ENCODE results near the gene UBXN7. TPM values are rescaled to one million over a fixed set of nuclear protein-coding genes. Genes with fewer than 3 reads are reported as not detected.

The UBXN7 gene
- total and polyA plus RNA-seq, 9 of the 15 experiments (the other 6 are each of a cell fraction or from before 2014, with no cell fraction given) = 3.5 to 44.6 (median 13.4) TPM

- Histone ChIP-seq H3K4me1 (replicated peaks in 1 of 2; ENCODE audit: control insufficient read depth in 2 of 2, insufficient read depth in 2 of 2, low read length in 2 of 2) (peaks cover 12 to 26% of the 10 kb centered on the region in 2 experiments), H3K79me2 (ENCODE audit: control insufficient read depth, insufficient read depth, low read length) (peaks cover 76% of the 10 kb centered on the region), H3K4me3 (peak overlapping the region; percentile 54), H3K27me3 (ENCODE audit: control insufficient read depth in 2 of 2, insufficient read depth in 2 of 2, low read length in 2 of 2) (no peaks in the 10 kb centered on the region), H3K9me1 (ENCODE audit: control insufficient read depth, insufficient read depth, low read length) (no peaks in the 10 kb centered on the region), H3K9ac (ENCODE audit: insufficient read depth in 1 of 2, low read depth in 2 of 2, low read length in 2 of 2) (peak overlapping the region; percentile 93 to 94; a peak in 3 of 4 replicates), H3K9me3 (replicated peaks; ENCODE audit: control insufficient read depth, insufficient read depth, low read depth, low read length) (no peaks in the 10 kb centered on the region), H3K4me2 (ENCODE audit: insufficient read depth, low read length) (peak overlapping the region; percentile 100), H3K36me3 (ENCODE audit: control insufficient read depth, insufficient read depth, low read length) (peaks cover 12% of the 10 kb centered on the region; the same call in 2 of the 3 replicates), H2AFZ (ENCODE audit: low read depth, low read length) (peak overlapping the region; percentile 73), H3K27ac (ENCODE audit: extremely low read depth, low read depth, low read length) (peak overlapping the region; percentile 100), H4K20me1 (replicated peaks; ENCODE audit: control insufficient read depth, insufficient read depth, low read length) (no peaks in the 10 kb centered on the region)
- ChIA-PET CTCF (ENCODE audit: low intra/inter-chr PET ratio) (no interaction called here), POLR2A (interaction anchor here (0.5 to 3.4 kb wide), 15 partner anchors 8 to 1548 kb away, joined by 3 to 51 read pairs (median 9); partner anchors contain the start of genes DYNLT2B and PCYT1A)
- 8% methylated on average over 16 of the region's 17 CpGs for WGBS (ENCODE audit: insufficient coverage, low coverage, missing lambda C conversion rate)
- in situ Hi-C loops (cut with MboI) = no loop called here
- ATAC-seq = peak; percentile 43
- no TSS peak for BruUV-seq (replicated peaks)
- DNase-seq (ENCODE audit: extremely low read depth in 1 of 4, low spot score in 3 of 4) = peak; percentile 24 to 73 (median 42)
- peak; percentile 70 for FAIRE-seq
- intact Hi-C loops (cut with micrococcal nuclease) = loop anchor here (2.0 to 5.0 kb wide), 5 partner anchors 58 to 181 kb away; partner anchors contain the start of genes RNF168, SMCO1 and UBXN7
- TF ChIP-seq TCF3 (CRISPR knock-in tag; IDR thresholded peaks at IDR 0.05) = no peak
- TF ChIP-seq NCOA6 (IDR thresholded peaks at IDR 0.05) = no peak
- TF ChIP-seq PPARD (CRISPR knock-in tag; IDR thresholded peaks at IDR 0.05) = no peak
- no peak for TF ChIP-seq POLR2B (IDR thresholded peaks at IDR 0.05; ENCODE audit: low read depth, partially characterized antibody)
- TF ChIP-seq BCLAF1 (IDR thresholded peaks at IDR 0.05; ENCODE audit: borderline replicate concordance in 1 of 2, control insufficient read depth in 1 of 2, low read depth in 2 of 2, low read length in 1 of 2) = no peak
- TF ChIP-seq ZNF639 (CRISPR knock-in tag; conservative IDR thresholded peaks at IDR 0.05 in 1 of 2, IDR thresholded peaks at IDR 0.05 in 1 of 2) = 0 out of 4 replicates have a peak, but pooled peaks of 1 of the 2 experiments have one; percentile 14
- TF ChIP-seq FOXP1 (CRISPR knock-in tag; IDR thresholded peaks at IDR 0.05) = 0 out of 2 replicates have a peak, but pooled peaks have one; percentile 13
- TF ChIP-seq ZNF561 (CRISPR knock-in tag; conservative IDR thresholded peaks at IDR 0.05) = no peak
- no peak for TF ChIP-seq NRF1 (conservative IDR thresholded peaks at IDR 0.05 in 1 of 2, IDR thresholded peaks at IDR 0.05 in 1 of 2)
- TF ChIP-seq ZNF354B (CRISPR knock-in tag; IDR thresholded peaks at IDR 0.05) = no peak
- TF ChIP-seq FOXO4 (CRISPR knock-in tag; IDR thresholded peaks at IDR 0.05) = no peak
- no peak for TF ChIP-seq PHB (CRISPR knock-in tag; IDR thresholded peaks at IDR 0.05)
- no peak for TF ChIP-seq FOXK1 (CRISPR knock-in tag; IDR thresholded peaks at IDR 0.05; ENCODE audit: borderline replicate concordance)
- TF ChIP-seq SREBF1 (IDR thresholded peaks at IDR 0.05; ENCODE audit: borderline replicate concordance, low read depth, low read length) = no peak
These were observed 95.7 kb downstream of the UBXN7 start for GRCh38 chr3:196336319-196337145.

Data from K562 (cell line).